Activated CD4-positive, alpha-beta T cell treated with anti-CD3 and anti-CD28 coated beads, Interleukin-2, Interleukin-6, amounts not matched to agents 100 ng/mL and 50 ng/mL, durations not matched to agents 16 hours and 8 hours (primary cell): ENCODE measurements around the gene TTYH3.
"Not testable (repeated sequence)": the region's sequence is repeated elsewhere in the genome, so short reads cannot be mapped to it uniquely, and the experiment has no call there.

Experiments
- DNase-seq: peaks from one replicate; pipeline ENCODE4 v3.0.0-alpha.2; 2020

Gene TTYH3

GRCh38 chr7:2603044-2603965 is 28.5 kb upstream of the TTYH3 start:
- no peak for DNase-seq

DNA sequence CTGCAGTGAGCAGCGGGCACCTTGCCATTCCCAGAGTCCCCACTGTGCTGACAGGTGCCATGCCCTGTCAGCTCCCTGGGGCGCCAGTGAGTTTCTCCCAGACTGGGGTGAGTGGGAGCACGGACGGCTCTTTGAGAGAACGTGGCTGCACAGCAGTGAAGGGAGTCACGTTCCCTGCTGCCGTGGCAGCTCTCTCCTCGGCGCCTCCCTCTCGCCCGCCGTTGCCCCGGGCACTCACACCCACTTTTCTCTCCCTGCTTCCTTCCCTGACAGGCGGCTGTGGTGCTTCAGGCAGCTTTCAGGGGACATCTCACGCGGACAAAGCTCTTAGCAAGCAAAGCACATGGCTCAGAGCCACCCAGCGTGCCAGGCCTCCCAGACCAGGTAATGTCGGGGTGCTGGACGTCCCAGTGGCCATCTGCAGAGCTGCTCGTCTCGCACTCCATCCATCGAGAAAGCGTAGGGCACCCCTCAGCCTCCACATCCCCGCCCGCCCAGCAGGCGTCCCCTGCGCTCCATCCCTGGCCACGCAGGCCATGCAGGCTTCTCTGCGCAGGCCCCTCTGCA is 27.1 kb upstream of the TTYH3 start:
- DNase-seq: no peak

DNA sequence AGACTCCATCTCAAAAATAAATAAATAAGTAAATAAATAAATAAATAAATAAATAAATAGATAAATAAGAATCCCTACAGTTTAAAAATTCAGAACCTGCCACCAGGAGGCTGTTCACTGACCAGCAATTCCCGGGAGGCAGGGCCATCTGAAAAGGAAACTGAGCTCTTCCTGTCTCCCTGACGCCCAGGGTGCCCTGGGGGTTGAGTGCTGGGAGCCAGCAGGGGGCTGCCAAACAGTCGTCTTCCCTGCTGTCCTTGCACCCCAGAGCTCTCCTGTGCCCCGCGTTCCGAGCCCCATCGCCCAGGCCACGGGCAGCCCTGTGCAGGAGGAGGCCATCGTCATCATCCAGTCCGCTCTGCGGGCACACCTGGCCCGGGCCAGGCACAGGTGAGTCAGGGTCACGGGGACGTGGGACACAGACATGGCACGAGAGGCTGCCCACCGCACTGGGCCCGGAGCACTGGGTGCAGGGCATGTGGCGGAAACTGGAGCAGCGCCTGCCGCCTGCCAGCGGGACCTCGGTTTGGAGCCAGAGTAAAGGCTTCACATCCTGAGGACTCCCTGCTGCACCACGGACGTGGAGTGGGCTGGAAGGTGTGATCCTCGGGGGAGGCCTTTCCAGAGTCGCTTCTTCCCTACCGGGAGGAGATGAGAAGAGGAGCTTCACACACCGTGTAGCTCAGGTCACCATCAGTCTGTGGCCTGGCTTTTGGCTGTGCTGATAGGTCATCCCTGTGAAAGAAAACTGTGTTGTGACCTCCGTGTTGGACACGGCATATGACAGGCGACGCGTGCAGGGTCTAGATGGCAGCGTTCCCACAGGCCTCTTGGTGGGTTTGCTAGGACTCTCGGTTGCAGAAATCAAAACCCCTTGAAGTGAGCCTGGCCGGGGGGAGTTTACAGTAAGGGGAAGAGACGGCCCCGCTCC is 25.9 kb upstream of the TTYH3 start:
- DNase-seq: no peak

DNA sequence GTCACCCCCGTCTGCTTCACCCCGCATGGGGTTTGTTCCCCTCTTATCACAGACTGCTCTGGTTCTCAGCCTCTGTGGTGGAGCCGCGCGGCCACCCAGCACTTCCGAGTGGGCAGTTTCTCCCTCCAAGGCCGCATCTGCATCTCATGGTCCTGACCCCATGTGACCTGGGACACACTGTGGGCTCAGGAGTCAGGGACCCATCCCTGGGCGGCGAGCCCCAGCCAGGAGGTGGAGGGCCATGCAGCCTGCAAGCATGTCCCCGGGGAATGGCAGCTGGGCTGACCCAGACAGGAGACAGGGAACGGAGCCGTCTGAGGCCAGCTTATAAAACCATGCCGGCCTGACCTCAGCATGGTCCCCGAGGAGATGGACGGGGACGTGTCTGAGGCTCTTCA is 25.2 kb upstream of the TTYH3 start:
- no peak for DNase-seq

DNA sequence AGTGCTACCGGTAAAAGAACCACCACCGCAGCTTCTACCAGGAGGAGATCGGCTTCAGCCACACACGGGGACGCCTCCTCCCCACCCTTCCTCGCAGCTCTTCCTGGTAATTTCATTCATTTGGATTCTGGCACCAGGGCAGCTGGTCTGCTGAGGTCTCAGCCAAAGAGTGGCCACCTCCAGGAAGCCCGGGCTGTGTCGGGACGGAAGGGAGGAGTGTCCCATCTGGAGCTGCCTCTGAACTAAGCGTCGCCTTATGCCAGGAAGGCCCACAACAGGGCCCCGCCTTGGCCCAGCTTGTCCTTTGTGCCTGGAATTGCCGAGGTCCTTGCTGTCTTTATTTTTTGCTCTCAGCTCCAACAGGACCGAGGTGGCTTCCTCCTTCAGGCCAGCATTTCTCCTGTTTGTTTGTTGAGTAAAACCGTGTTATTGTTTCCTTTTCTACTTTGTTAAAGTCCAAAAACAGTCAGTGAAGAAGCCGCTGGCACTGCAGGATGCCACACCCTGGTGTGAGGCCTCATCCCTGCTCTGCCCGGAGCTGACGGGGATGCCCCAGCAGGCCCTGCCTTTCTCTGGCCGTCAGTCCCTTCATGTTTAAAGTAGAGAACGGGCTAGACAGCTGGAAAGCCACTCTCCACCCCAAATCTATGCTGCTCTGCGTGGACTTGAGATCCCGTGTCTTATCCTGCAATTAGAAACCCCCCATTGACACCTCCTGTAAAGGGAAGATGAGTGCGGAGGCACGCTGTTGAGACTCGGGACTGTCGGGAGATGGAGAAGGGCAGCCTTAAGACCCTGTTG is 24.5 kb upstream of the TTYH3 start:
- no peak for DNase-seq

- no peak for DNase-seq
Observed at GRCh38 chr7:2607923-2608904, 23.6 kb upstream of the TTYH3 start.

DNA sequence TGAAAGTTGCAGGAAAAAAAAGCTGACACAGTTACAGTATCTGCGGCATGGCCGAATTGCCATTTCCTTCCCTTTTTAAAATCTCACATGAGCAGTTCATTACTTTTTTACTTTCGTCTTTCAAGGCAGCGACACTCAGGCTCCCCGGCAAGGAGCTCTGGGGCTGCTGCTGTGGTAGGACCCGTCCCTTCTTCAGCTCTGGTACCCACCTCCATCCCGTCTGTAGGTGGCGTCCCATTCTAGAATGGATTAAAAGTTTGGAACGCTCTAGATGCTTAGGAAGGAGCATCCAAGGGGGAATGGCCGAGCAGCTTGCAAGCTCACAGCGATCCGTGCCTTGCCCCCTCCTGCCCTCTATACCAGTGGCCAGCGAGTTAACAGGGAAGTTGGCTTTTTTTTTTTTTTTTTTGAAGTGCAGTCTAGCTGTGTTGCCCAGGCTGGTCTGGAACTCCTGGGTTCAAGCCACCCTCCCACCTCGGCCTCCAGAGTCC is 22.8 kb upstream of the TTYH3 start:
- DNase-seq: peak; percentile 19

DNA sequence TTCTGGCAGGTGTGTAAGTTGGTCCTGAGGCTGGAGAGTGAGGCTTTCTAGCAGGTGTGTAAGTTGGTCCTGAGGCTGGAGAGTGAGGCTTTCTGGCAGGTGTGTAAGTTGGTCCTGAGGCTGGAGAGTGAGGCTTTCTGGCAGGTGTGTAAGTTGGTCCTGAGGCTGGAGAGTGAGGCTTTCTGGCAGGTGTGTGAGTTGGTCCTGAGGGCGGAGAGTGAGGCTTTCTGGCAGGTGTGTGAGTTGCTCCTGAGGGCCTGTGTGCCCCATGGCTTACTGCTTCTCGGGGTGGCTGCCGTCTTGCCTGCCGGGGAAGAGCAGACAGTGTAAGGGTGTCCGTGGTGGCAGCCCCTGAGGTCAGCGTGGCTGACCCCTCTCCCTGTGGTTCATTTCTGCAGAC is 22.1 kb upstream of the TTYH3 start:
- DNase-seq: not testable (repeated sequence)

GRCh38 chr7:2610466-2610865 is 21.3 kb upstream of the TTYH3 start:
- DNase-seq: no peak

GRCh38 chr7:2610898-2611297 is 20.9 kb upstream of the TTYH3 start:
- no peak for DNase-seq

DNA sequence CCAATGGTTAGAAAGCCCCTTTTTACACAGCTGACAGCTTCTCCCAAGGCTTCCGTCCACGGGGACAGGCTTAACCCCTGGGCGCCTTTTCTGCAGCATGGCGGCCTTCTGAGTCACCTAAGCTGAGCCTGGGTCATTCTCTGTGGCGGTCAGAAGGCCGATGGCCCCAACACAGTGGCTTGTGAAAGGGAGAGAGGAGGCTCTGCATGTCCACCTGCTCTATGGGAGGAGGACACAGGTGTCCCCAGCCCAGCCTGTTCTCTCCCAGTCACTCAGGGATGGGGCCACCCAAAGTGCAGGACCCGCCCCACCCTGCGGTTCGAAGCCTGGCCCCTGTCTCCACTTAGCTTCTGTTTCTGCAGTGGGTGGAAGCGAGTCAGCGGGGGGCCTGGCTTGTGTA is 20.4 kb upstream of the TTYH3 start:
- no peak for DNase-seq

DNA sequence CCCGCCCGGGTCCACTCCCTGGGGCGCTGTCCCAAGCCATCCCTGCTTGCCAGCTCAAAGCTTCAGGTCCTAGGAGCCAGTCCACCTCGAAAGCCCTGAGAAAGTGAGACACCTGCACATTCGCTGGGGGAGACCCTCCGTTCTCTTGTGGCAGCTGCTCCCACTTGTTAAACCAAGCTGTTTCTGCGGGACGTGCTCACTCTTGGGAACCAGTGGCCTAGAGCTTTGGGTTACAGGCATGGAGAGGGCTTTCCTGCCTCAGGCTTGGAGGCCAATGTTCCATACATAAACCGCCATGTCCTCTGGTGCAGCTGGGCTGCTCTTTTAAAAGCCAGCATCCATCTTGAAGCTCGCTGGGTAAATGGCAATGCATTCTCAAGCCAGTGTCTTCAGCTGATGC is 19.9 kb upstream of the TTYH3 start:
- DNase-seq: no peak

GRCh38 chr7:2612445-2613097 is 19.2 kb upstream of the TTYH3 start:
- peak; percentile 19 for DNase-seq

DNA sequence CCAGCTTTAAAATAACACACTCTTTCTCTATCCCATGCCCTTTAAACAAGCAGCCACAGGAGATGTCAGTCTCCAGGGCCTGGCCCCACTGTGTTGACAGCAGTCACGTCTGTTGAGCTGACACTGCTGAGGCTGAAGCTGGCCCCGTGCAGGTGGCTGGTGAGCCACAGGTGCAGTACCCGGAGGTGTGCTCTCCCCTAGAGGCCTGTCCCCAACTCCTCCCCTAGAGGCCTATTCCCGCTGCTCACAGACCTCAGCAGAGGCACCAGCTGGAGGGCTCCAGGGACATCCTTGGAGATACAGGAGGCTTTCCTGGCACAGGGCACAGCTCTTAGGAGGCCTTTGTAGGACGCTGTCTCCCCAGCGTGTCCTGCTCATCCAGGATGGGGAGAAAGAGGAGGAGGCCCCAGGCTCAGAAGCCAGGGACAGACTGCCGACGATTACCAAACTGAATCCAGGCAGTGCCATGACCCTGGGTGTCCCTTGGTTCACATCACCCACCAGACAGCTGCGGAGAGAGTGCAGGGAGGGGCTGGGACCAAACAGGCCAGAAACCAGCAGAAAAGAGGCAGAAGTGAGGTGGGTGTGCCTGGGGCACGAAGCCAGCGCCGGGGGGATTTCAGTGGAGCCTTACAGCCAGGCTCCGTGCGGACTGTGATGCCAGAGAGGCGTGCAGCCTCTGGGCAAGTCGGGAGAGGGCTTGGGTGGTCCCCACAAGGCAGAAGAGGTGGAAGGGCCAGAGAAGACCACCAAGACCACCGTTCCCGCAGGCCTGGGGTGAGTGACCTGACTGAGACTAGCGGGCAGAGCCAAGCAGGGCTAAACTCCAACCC is 18.5 kb upstream of the TTYH3 start:
- no peak for DNase-seq

GRCh38 chr7:2613931-2614600 is 17.7 kb upstream of the TTYH3 start:
- DNase-seq: no peak

DNA sequence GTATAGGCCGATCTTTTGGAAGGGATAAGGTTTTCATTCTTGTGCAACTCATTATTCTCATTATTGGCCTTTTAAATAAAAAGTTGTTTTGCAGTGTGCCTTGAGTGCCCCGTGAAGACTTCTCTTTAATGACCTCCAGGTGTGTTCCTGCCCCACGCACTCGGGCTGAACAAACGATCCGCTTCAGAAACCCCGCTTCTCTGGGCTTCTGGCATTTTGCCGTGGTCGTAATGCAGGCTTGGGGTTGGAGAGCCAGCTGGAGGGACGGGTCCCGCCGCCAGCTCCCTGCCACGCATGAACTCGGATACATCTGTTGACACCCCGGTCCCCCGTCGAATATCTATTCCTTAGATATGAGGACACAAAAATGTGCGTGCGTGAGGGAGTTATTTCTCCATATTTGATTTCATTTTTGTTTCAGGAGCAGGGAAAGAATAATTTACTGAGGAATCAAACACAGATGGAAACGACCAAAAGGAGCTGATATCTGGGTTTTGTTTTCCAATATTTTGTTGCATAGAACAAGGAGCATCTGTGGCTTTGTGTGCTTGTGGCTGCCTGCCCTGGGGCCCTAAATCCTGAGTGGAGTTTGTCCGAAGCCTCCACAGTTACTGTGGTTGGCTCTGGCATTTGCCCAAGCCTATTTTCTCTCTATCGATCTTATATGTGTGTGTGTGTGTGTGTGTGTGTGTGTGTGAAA is 17.0 kb upstream of the TTYH3 start:
- DNase-seq: no peak

GRCh38 chr7:2616387-2617324 is 15.1 kb upstream of the TTYH3 start:
- no peak for DNase-seq
